Stimulated activated CD4-positive, alpha-beta T cell treated with anti-CD3 and anti-CD28 coated beads, Interleukin-1b, Interleukin-23, amount 100 ng/mL, for 1 hour (primary cell): Measurements from ENCODE around the gene SUOX.
"Not testable (repeated sequence)": the region's sequence is repeated elsewhere in the genome, so short reads cannot be mapped to it uniquely, and the experiment has no call there.

Experiments used
- DNase-seq, 2 donors: peaks; one replicate each; pipeline ENCODE4 v3.0.0-alpha.2; 2020; ENCODE audit warnings: low read depth in 2 of 2

SUOX gene

GRCh38 chr12:56020423-56021184 is 23.5 kb downstream of the SUOX start, which contains the start of gene IKZF4:
TSS of gene IKZF4 (plus strand) at chr12:56021043. CDS start at chr12:56021494, 451 bp downstream.
- DNase-seq = no peak

DNA sequence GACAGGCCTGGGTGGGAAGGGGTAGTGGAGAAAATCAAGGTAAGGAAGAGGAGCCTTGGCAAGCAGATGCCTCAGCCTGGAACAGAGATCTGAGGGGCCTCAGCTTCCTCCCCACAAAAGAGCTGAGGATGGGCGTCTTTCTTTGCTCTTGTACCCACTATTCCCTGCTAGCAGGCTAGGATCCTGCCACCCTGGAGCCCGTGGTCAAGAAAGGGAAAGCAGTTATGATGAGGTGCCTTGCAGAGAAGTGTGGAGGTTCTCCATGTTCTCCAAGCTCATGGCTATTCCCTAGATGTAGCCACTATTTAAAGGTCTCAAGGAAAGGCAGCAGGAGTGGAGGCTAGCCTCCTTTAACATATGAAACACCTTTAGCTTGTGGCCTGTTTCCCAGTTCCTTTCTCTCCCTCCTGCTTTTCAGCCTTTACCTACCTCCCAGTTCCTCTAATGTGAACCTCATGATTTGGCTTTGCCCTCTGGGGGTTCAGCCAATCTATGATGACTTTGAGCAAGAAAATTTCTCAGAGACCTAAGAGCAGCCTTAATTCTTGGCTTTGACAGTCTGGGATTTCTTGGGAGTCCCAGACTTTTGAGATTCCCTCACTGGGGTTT is 24.9 kb downstream of the SUOX start:
- DNase-seq = no peak

DNA sequence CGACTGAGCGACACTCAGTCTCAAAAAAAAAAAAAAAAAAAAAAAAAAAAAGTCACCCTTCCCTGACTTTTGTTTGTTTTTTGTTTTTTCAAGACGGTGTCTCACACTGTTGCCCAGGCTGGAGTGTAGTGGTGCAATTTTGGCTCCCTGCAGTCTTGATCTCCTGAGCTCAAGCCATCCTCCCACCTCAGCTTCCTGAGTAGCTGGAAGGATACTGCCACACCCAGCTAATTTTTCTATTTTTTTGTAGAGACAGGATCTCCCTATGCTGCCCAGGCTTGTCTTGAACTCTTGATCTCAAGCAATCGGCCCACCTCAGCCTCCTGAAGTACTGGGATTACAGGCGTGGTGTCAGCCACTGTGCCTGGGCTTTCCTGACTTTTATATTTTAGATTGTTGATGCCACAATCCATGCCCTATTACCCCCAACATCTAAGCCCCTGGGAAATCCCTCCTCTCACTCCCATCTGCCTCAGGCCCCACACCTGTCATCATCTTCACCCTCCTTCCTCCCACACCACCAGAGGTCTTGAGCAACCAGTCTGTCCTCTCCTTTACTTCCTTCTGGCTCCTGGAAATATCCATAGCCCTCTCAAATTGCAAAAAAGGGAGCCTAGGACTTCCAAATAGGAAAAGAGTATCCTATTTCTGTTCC is 31.6 kb downstream of the SUOX start:
- no peak for DNase-seq

GRCh38 chr12:56029166-56029519 is 32.1 kb downstream of the SUOX start:
- DNase-seq = no peak

- DNase-seq = no peak
Observed at GRCh38 chr12:56029666-56030293, 32.7 kb downstream of the SUOX start.

- no peak for DNase-seq
Observed at GRCh38 chr12:56031987-56032386, 34.9 kb downstream of the SUOX start.

- DNase-seq = no peak
Observed at GRCh38 chr12:56034586-56035332, 37.7 kb downstream of the SUOX start.

DNA sequence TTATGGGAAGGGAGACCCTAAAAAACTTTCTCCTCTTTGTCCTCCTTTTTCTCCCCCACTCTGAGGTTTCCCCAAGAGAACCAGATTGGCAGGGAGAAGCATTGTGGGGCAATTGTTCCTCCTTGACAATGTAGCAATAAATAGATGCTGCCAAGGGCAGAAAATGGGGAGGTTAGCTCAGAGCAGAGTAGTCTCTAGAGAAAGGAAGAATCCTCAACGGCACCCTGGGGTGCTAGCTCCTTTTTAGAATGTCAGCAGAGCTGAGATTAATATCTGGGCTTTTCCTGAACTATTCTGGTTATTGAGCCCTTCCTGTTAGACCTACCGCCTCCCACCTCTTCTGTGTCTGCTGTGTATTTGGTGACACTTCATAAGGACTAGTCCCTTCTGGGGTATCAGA is 40.1 kb downstream of the SUOX start:
- DNase-seq = no peak

GRCh38 chr12:56038022-56038655 is 41.1 kb downstream of the SUOX start:
- DNase-seq = no peak

DNA sequence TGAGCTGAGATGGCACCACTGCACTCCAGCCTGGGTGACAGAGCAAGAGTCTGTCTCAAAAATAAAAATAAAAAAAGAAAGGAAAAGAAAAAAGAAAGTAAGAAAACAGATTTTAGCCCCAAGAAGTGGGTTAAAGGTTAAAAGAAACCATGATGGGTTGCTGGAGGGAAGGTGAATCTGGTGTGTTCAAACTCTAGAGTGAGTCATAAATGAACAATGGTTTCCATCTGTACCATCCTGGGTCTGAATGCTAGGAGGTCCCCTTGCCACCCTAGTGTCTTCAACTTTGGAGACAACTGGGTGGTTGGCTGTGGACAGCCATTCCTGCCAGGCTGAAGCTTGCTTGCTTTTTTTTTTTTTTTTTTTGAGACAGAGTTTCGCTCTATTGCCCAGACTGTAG is 43.1 kb downstream of the SUOX start:
- no peak for DNase-seq

- no peak for DNase-seq
Observed at GRCh38 chr12:56040963-56041551, 44.0 kb downstream of the SUOX start.

GRCh38 chr12:56041552-56042429 is 44.7 kb downstream of the SUOX start, which contains the start of gene RPS26:
TSS of gene RPS26 (plus strand) at chr12:56041918. CDS start at chr12:56042167, 249 bp downstream.
- DNase-seq = peak; percentile 66 to 74

DNA sequence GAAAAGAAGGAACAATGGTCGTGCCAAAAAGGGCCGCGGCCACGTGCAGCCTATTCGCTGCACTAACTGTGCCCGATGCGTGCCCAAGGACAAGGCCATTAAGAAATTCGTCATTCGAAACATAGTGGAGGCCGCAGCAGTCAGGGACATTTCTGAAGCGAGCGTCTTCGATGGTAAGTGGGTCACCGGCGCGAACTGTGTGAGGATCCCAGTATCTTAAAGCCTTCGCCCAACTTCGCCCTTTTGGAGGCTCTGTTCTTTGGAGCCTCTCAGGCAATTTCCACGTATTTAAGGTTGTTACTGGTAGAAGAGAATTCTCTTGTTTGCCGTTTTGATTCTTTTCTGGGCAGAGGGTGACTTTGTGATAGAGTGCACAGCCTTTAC is 45.3 kb downstream of the SUOX start:
- DNase-seq = not testable (repeated sequence)

DNA sequence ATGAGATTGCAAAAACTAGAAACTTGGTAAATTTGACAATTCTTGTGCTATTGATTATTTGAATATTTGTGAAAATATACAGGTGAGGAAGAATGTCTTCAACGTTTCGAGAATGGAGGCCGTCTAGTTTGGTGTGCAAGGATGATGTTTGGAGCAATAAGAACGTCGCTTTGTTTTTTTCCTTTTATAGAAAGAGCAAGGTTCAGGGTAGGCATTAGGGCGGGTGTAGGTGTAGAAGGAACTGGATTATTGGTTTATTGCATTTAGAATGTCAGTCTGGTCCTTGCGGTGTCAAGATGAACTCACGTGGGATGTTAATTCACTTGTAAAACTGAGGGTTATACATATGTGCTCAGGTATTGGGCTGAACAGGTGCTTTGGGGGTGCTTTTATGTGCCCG is 45.8 kb downstream of the SUOX start:
- no peak for DNase-seq

- no peak for DNase-seq
Observed at GRCh38 chr12:56046027-56046780, 49.1 kb downstream of the SUOX start.

GRCh38 chr12:56053407-56053893 is 56.4 kb downstream of the SUOX start:
- DNase-seq = no peak
